Fibroblast of villous mesenchyme (primary cell): ENCODE results near the gene DKK3. TPM values are rescaled to one million over a fixed set of nuclear protein-coding genes. Genes with fewer than 3 reads are reported as not detected.
A peak's percentile ranks its signal among the peaks of the same experiment; 100 is the strongest.

Experiments
- DNase-seq: peaks from one replicate; pipeline ENCODE4 v3.0.0-alpha.2; 2010; ENCODE audit warnings: low read depth
- H3K4me3 ChIP-seq: 2 replicates; pipeline ENCODE4 v1.5.1; 2011; ENCODE audit warnings: low read depth, mild to moderate bottlenecking, low read length
- total RNA-seq: library from RNA; depleted of rRNA; stranded (reverse); fragments of >200 nt; gene quantifications from 2 replicates; pipeline ENCODE4 v1.2.3, GENCODE V29; 2012
- TF ChIP-seq, protein P1 (sequence below): IDR thresholded peaks from 2 replicates; pipeline ENCODE4 v1.5.1; 2012; ENCODE audit warnings: low read depth, mild to moderate bottlenecking, low read length; ENCODE audit not compliant: insufficient read depth

DKK3 gene
- total RNA-seq, 1 donor, result 338 TPM

DNA sequence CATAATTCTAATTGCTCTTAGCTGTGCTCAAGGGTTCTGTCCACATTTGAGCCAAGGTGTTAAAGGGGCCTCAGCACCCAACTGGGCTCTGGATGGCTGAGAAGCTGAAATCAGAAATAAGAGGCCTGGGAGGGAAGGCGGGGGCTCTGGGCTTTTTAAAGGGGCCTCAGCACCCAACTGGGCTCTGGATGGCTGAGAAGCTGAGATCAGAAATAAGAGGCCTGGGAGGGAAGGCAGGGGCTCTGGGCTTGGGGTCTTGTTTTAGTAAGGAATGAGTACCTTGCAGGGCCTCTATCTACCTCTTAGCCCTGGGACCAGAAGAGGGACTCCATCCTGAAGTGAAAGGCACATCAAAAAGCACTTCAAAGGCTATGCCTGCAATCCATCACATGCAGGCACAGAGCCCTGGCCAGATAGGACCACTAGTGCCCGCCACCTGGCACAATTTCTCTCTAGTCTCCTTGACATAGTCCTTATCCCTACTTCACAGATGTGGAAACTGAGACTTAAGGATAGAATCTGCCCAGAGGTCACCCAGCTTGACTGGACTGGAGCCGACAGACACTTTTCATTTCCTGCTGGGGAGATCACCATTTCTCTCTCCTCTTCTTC is 35.6 kb downstream of the DKK3 start:
- no peak overlapping the region for H3K4me3 ChIP-seq
- TF ChIP-seq, protein P1, sequence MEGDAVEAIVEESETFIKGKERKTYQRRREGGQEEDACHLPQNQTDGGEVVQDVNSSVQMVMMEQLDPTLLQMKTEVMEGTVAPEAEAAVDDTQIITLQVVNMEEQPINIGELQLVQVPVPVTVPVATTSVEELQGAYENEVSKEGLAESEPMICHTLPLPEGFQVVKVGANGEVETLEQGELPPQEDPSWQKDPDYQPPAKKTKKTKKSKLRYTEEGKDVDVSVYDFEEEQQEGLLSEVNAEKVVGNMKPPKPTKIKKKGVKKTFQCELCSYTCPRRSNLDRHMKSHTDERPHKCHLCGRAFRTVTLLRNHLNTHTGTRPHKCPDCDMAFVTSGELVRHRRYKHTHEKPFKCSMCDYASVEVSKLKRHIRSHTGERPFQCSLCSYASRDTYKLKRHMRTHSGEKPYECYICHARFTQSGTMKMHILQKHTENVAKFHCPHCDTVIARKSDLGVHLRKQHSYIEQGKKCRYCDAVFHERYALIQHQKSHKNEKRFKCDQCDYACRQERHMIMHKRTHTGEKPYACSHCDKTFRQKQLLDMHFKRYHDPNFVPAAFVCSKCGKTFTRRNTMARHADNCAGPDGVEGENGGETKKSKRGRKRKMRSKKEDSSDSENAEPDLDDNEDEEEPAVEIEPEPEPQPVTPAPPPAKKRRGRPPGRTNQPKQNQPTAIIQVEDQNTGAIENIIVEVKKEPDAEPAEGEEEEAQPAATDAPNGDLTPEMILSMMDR, result no peak
- no peak for DNase-seq

DNA sequence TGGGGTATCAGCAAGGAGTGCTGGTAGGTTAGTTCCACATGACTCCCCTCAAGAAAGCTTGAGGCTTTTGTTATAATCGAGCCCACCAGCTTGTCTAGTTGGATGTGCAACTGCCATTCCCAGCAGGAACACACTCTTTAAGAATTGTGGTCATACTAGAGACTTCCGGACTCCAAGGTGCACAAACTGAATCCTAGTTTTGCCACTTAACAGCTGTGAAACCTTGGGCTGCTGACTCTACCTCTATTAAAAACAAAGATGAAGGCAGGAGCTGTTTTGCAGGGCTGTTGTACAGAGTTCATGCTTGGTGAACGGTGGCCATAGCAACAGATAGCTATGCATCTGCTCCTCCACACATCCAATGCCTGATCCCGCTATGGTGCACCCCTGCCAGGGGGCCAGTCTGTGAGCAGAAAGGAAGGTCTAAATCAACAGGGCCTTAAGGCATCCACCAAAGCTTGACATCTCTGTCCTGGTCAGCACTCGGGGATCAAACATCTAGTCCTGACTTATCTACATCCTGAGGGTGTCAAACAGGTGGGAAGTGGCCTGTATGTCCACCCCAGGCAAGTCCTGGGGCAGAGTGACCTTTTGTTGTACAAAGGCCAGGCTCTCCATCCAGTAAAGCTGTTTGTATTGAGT is 36.4 kb downstream of the DKK3 start:
- no peak for DNase-seq
- TF ChIP-seq, protein P1, result no peak

DNA sequence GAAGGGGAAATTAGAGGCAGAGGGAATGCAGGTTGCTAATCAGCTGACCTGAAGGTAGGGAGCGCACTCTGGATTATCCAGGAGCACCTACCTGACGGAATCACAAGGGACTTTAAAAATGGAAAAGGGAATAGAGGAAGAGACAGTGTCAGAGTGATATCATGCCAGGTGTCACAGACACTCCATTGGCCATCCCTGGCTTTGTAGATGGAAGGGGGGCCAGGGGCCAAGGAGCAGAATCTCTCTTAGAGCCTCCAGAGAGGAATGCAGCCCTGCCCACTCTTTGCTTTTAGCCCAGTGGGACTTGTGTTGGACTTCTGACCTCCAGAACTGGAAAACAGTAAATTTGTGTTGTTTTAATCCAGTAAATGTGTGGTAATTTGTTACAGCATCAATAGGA is 37.9 kb downstream of the DKK3 start:
- TF ChIP-seq, protein P1, result no peak

More for the DNA sequence above, 36.4 kb downstream of the DKK3 start:
- H3K4me3 ChIP-seq, result no peak overlapping the region

DNA sequence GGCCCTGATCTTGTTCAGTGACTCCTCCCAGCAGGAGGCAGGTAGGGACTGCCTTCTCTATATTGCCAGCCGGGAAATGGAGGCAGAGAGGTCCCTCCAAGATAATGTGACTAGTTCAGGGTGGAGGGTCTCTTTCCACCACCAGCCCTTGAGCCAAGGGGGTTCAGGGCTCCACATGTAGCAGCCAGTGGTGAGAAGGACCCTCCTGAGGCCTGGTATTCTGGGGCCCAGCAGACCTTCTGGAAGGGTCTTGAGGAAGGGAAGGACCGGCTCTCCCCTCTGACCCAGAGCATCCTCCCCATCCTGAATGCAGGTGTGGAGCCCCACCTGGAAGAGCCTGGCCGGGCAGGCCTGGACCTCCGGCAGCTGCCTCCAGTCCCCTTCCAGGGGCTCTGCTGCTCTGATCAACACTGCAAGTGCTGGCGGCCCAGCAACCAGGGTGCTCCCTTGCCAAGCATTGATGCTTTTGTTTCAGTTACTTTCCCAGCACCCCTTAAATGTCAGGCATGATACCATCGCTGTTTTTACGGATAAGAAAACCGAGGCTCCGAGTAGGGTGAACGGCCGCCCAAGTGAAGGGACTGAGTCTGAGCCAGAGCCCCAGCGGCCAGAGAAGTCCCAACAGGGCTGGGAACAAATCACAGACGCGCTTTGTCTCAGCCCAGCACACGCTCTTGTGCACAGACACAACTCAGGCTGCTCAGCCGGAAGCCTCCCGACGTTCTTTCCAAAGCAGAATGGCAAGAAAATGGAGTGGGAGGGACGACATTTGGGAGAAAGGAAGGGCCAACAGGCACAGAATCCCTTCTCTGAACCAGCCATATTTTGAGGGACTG is 38.8 kb downstream of the DKK3 start:
- no peak for DNase-seq
- TF ChIP-seq, protein P1, result no peak
- H3K4me3 ChIP-seq, result no peak overlapping the region

More for the DNA sequence above, 37.9 kb downstream of the DKK3 start:
- no peak for DNase-seq
- no peak overlapping the region for H3K4me3 ChIP-seq

DNA sequence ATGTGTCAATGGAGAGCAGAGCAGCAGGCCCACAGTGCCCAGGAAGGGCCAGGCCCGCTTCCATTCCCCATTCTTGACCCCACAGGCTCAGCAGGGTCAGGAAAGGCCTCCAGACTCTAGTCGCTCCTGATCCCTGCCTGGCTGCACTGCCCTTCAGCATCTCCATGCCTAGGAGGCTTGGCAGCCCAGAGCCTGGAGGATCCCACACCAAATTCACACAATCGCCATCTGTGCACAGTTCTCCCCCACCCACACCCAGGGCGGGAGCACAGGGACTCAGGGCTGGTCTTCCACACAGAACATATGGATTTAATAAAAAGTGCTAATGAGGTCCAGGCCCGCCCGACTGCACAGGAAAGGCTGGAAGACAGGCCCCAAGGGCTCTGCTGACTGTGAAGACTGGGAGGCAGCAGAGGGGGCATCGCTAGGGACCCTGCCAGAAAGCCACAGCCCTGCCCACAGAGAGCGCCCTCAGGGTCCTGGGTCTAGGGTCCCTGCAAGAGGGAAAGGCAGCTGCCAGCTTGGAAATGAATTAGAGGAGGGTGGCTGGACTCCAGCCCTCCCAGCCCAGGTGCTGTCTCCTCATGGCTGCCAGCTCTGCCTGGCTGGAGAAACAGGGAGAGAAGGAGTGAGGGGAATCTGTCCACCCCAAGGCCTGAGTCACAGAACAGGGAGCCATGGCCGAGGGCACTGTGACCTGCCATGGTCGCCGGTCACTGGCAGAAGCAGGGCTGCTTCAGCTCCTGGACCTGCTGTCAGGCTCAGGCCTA is 39.7 kb downstream of the DKK3 start:
- DNase-seq, result peak; percentile 55
- no peak overlapping the region for H3K4me3 ChIP-seq
- TF ChIP-seq, protein P1, result no peak
